CD4-positive, alpha-beta T cell treated with Interleukin-4 for 1 hour (primary cell): ENCODE data around the gene C2orf69.
"Not testable (repeated sequence)": the region's sequence is repeated elsewhere in the genome, so short reads cannot be mapped to it uniquely, and the experiment has no call there.

ENCODE experiments used
- DNase-seq, 2 donors: peaks; one replicate each; pipeline ENCODE4 v3.0.0-alpha.2; 2020 to 2022

The C2orf69 gene

GRCh38 chr2:199911052-199911876, at the start of gene C2orf69:
TSS of gene C2orf69 (plus strand) at chr2:199911293. CDS start at chr2:199911439, 146 bp downstream.
- peak; percentile 94 to 95 for DNase-seq

GRCh38 chr2:199862788-199863187, 48.3 kb upstream of the C2orf69 start:
- no peak for DNase-seq

- no peak for DNase-seq
These were observed 45.2 kb upstream of the C2orf69 start for GRCh38 chr2:199865905-199866304.

- DNase-seq: no peak
These were observed 42.5 kb upstream of the C2orf69 start for GRCh38 chr2:199868431-199869226.

- DNase-seq: no peak
These were observed 41.9 kb upstream of the C2orf69 start for GRCh38 chr2:199869227-199869541.

GRCh38 chr2:199869653-199870052, 41.4 kb upstream of the C2orf69 start:
- DNase-seq: no peak

- DNase-seq: no peak
These were observed 40.5 kb upstream of the C2orf69 start for GRCh38 chr2:199870581-199870980.

- no peak for DNase-seq
These were observed 36.9 kb upstream of the C2orf69 start for GRCh38 chr2:199874209-199874608.

GRCh38 chr2:199875400-199875799, 35.7 kb upstream of the C2orf69 start:
- no peak for DNase-seq

- DNase-seq: no peak
These were observed 28.4 kb upstream of the C2orf69 start for GRCh38 chr2:199882667-199883066.

GRCh38 chr2:199883474-199884212, 27.4 kb upstream of the C2orf69 start:
- DNase-seq: no peak

GRCh38 chr2:199895406-199895805, 15.7 kb upstream of the C2orf69 start:
- DNase-seq: no peak

- DNase-seq: no peak
These were observed 14.5 kb upstream of the C2orf69 start for GRCh38 chr2:199896617-199897016.

- DNase-seq: no peak
These were observed 9.2 kb upstream of the C2orf69 start for GRCh38 chr2:199901942-199902341.

GRCh38 chr2:199902486-199903110, 8.5 kb upstream of the C2orf69 start:
- no peak for DNase-seq

- DNase-seq: no peak
These were observed 8.0 kb upstream of the C2orf69 start for GRCh38 chr2:199903111-199903510.

- no peak for DNase-seq
These were observed 3.9 kb upstream of the C2orf69 start for GRCh38 chr2:199907008-199907714.

- no peak for DNase-seq
These were observed 598 bp upstream of the C2orf69 start for GRCh38 chr2:199910338-199911051.

GRCh38 chr2:199911877-199912161, 726 bp downstream of the C2orf69 start:
- DNase-seq: no peak

- not testable (repeated sequence) for DNase-seq
These were observed 1.5 kb downstream of the C2orf69 start for GRCh38 chr2:199912553-199913114.

- DNase-seq: no peak
These were observed 3.4 kb downstream of the C2orf69 start for GRCh38 chr2:199914372-199914958.
